Sigmoid colon (tissue), 4 donors: ENCODE results near the gene LAS1L.

Source experiments
- CTCF ChIP-seq, 4 experiments: fragments of 450-650 bp in 3 of 4; fragments of 200-600 bp in 1 of 4; IDR thresholded peaks; one replicate each; pipeline ENCODE4 v1.5.1; 2016 to 2019; ENCODE audit warnings: antibody characterized with exemption in 4 of 4, mild to moderate bottlenecking in 3 of 4, moderate library complexity in 2 of 4
- EP300 ChIP-seq, 4 donors: sonication (generic); formaldehyde crosslinking; IDR thresholded peaks; one replicate each; pipeline ENCODE4 v1.6.1; 2017; ENCODE audit warnings: antibody characterized with exemption in 4 of 4
- POLR2A ChIP-seq, 2 donors: fragments of 450-650 bp; IDR thresholded peaks; one replicate each; pipeline ENCODE4 v1.6.1; 2016; ENCODE audit warnings: antibody characterized with exemption in 2 of 2, mild to moderate bottlenecking in 2 of 2, moderate library complexity in 2 of 2
- POLR2AphosphoS5 ChIP-seq, 4 donors: sonication (generic); formaldehyde crosslinking; IDR thresholded peaks; one replicate each; pipeline ENCODE4 v1.6.1; 2017; ENCODE audit warnings: antibody characterized with exemption in 4 of 4

- TF ChIP-seq POLR2A (IDR thresholded peaks at IDR 0.05) (no peak), CTCF (IDR thresholded peaks at IDR 0.05) (no peak), POLR2AphosphoS5 (IDR thresholded peaks at IDR 0.05) (no peak), EP300 (IDR thresholded peaks at IDR 0.05) (no peak)
These were observed 11.7 kb downstream of the LAS1L start for GRCh38 chrX:65522739-65523372.
